ENCODE results near the gene SMARCA4. TPM values are rescaled to one million over a fixed set of nuclear protein-coding genes. Genes with fewer than 3 reads are reported as not detected.

Gene SMARCA4
- total RNA-seq, 1 donor from 2014 or later = 177 TPM

GRCh38 chr19:11044431-11044830 lies 83.6 kb downstream of the SMARCA4 start:
- H3K36me3 Mint-ChIP-seq (ENCODE audit: low read depth) = peaks cover 30% of the 10 kb centered on the region

DNA sequence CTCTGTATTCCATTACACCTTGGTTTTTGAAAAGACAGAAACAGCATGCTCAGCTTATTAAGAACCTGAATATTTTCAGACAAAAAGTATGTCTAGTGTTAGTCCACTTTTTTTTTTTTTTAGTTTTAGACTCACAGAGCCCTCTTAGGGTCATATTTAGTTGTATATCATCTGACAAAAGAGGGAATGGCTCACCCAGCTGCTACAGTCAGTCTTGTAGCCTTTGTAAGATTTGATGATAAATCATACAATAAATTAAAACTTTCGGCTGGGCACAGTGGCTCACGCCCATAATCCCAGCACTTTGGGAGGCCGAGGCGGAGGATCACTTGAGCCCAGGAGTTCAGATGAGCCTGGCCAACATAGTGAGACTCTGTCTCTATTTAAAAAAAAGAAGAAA lies 84.7 kb downstream of the SMARCA4 start:
- Mint-ChIP-seq H3K27ac (no peak overlapping the region), H3K36me3 (ENCODE audit: low read depth) (peaks cover 33% of the 10 kb centered on the region), H3K9me3 (no peaks in the 10 kb centered on the region), H3K27me3 (ENCODE audit: insufficient read depth) (no peaks in the 10 kb centered on the region), H3K4me3 (no peak overlapping the region), H3K4me1 (ENCODE audit: low read depth) (peaks cover 15% of the 10 kb centered on the region)
- intact Hi-C loops (cut with micrococcal nuclease) = no loop called here
- no peak for DNase-seq (ENCODE audit: low spot score)

More at GRCh38 chr19:11044431-11044830, 83.6 kb downstream of the SMARCA4 start:
- no peak overlapping the region for H3K4me3 Mint-ChIP-seq
- H3K27ac Mint-ChIP-seq = no peak overlapping the region
- no peaks in the 10 kb centered on the region for H3K27me3 Mint-ChIP-seq (ENCODE audit: insufficient read depth)
- no peak for DNase-seq (ENCODE audit: low spot score)
- intact Hi-C loops (cut with micrococcal nuclease) = no loop called here
- H3K9me3 Mint-ChIP-seq = no peaks in the 10 kb centered on the region
- H3K4me1 Mint-ChIP-seq (ENCODE audit: low read depth) = peaks cover 13% of the 10 kb centered on the region

DNA sequence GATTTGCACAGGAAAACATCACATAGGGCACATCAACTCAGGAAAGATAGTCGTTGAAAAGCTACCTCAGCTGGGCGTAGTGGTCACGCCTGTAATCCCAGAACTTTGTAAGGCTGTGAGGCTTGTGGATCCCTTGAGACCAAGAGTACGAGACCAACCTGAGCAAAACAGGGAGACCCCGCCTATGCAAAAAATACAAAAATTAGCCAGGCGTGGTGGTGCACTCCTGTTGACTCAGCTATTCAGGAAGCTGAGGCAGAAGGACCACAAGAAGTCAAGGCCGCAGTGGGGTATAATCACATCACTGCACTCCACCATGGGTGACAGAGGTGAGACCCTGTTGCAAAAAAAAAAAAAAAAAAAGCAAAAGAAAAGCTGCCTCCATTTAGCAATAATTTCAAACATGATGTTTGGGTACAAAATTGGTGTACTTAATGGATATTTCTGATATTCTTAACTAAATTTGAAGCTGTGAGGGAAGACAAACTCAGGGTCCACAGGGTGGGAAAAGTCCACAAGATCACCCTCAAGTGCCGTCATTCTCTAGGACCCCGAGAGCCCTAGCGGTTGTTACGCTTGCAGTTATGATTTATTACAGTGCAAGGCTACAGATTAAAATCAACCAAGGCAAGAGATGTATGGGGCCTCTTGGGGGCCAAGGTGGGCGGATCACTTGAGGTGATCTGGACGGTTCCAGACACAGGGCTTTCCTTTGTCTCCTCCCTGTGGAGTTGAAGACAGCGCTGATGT lies 86.0 kb downstream of the SMARCA4 start:
- Mint-ChIP-seq H3K36me3 (ENCODE audit: low read depth) (peaks cover 30% of the 10 kb centered on the region), H3K9me3 (no peaks in the 10 kb centered on the region), H3K27ac (no peak overlapping the region), H3K27me3 (ENCODE audit: insufficient read depth) (no peaks in the 10 kb centered on the region), H3K4me1 (ENCODE audit: low read depth) (peaks cover 15% of the 10 kb centered on the region), H3K4me3 (no peak overlapping the region)
- no peak for DNase-seq (ENCODE audit: low spot score)
- intact Hi-C loops (cut with micrococcal nuclease) = no loop called here

DNA sequence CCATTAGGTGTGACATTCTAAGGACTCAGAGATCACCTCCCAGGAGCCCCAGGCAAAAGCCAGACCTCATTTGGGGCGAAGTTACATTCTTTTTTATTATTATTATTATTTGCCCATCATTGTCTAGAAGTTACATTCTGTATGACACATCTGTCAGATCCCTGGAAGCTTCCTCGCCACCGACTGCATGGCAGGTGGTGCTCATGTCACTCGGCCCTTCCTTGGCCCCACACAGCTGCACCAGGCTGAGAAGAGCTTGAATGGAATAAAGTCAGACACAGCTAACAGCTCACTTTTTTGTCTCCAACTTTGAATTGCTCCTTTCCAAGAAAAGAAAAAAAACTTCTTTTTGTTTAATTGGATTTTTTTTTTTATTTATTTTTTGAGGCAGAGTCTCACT lies 87.0 kb downstream of the SMARCA4 start:
- Mint-ChIP-seq H3K36me3 (ENCODE audit: low read depth) (peaks cover 22% of the 10 kb centered on the region), H3K4me3 (no peak overlapping the region), H3K4me1 (ENCODE audit: low read depth) (peaks cover 15% of the 10 kb centered on the region), H3K27me3 (ENCODE audit: insufficient read depth) (no peaks in the 10 kb centered on the region), H3K9me3 (no peaks in the 10 kb centered on the region), H3K27ac (no peak overlapping the region)
- intact Hi-C loops (cut with micrococcal nuclease) = no loop called here
- no peak for DNase-seq (ENCODE audit: low spot score)

- intact Hi-C loops (cut with micrococcal nuclease) = no loop called here
- DNase-seq (ENCODE audit: low spot score) = no peak
- Mint-ChIP-seq H3K9me3 (no peaks in the 10 kb centered on the region), H3K27me3 (ENCODE audit: insufficient read depth) (no peaks in the 10 kb centered on the region), H3K27ac (no peak overlapping the region), H3K4me3 (no peak overlapping the region), H3K36me3 (ENCODE audit: low read depth) (peaks cover 19% of the 10 kb centered on the region), H3K4me1 (ENCODE audit: low read depth) (peaks cover 15% of the 10 kb centered on the region)
These were observed 89.7 kb downstream of the SMARCA4 start for GRCh38 chr19:11050323-11051114.

- Mint-ChIP-seq H3K9me3 (no peaks in the 10 kb centered on the region), H3K4me1 (ENCODE audit: low read depth) (peaks cover 8% of the 10 kb centered on the region)
- intact Hi-C loops (cut with micrococcal nuclease) = no loop called here
These were observed 93.0 kb downstream of the SMARCA4 start for GRCh38 chr19:11053817-11054195.

DNA sequence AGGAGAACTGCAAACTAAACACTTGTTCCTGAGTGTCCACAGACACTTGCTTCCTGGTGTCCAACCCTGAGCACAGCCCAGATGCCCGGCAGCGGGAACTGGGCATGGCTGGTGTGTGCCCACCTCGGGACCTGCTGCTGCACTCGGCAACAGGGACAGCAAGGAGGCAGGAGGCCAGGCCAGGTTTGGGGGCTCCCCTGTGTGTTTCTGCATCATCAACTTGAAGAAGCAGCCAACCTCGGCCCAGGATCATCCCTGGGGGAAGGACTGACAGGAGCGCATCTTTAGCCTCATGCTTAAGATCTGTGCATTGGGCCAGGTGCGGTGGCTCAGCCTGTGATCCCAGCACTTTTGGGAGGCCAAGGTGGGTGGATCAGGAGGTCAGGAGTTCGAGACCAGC lies 93.4 kb downstream of the SMARCA4 start:
- H3K4me3 Mint-ChIP-seq = no peak overlapping the region
- intact Hi-C loops (cut with micrococcal nuclease) = no loop called here
- H3K4me1 Mint-ChIP-seq (ENCODE audit: low read depth) = peaks cover 4% of the 10 kb centered on the region
- no peaks in the 10 kb centered on the region for H3K27me3 Mint-ChIP-seq (ENCODE audit: insufficient read depth)
- peaks cover 7% of the 10 kb centered on the region for H3K36me3 Mint-ChIP-seq (ENCODE audit: low read depth)
- DNase-seq (ENCODE audit: low spot score) = no peak
- no peak overlapping the region for H3K27ac Mint-ChIP-seq
- no peaks in the 10 kb centered on the region for H3K9me3 Mint-ChIP-seq

More at GRCh38 chr19:11053817-11054195, 93.0 kb downstream of the SMARCA4 start:
- Mint-ChIP-seq H3K36me3 (ENCODE audit: low read depth) (peaks cover 6% of the 10 kb centered on the region), H3K4me3 (no peak overlapping the region), H3K27me3 (ENCODE audit: insufficient read depth) (no peaks in the 10 kb centered on the region), H3K27ac (no peak overlapping the region)
- DNase-seq (ENCODE audit: low spot score) = no peak

- Mint-ChIP-seq H3K4me1 (ENCODE audit: low read depth) (no peaks in the 10 kb centered on the region), H3K36me3 (ENCODE audit: low read depth) (peaks cover 8% of the 10 kb centered on the region), H3K4me3 (no peak overlapping the region), H3K27ac (no peak overlapping the region), H3K27me3 (ENCODE audit: insufficient read depth) (no peaks in the 10 kb centered on the region), H3K9me3 (no peaks in the 10 kb centered on the region)
- DNase-seq (ENCODE audit: low spot score) = no peak
- intact Hi-C loops (cut with micrococcal nuclease) = no loop called here
These were observed 93.8 kb downstream of the SMARCA4 start for GRCh38 chr19:11054628-11055027.

GRCh38 chr19:11058246-11059030 lies 97.6 kb downstream of the SMARCA4 start:
- H3K27me3 Mint-ChIP-seq (ENCODE audit: insufficient read depth) = no peaks in the 10 kb centered on the region
- H3K4me1 Mint-ChIP-seq (ENCODE audit: low read depth) = no peaks in the 10 kb centered on the region
- peaks cover 6% of the 10 kb centered on the region for H3K36me3 Mint-ChIP-seq (ENCODE audit: low read depth)
- DNase-seq (ENCODE audit: low spot score) = no peak
- no peak overlapping the region for H3K4me3 Mint-ChIP-seq
- intact Hi-C loops (cut with micrococcal nuclease) = no loop called here
- H3K27ac Mint-ChIP-seq = no peak overlapping the region
- H3K9me3 Mint-ChIP-seq = no peaks in the 10 kb centered on the region

DNA sequence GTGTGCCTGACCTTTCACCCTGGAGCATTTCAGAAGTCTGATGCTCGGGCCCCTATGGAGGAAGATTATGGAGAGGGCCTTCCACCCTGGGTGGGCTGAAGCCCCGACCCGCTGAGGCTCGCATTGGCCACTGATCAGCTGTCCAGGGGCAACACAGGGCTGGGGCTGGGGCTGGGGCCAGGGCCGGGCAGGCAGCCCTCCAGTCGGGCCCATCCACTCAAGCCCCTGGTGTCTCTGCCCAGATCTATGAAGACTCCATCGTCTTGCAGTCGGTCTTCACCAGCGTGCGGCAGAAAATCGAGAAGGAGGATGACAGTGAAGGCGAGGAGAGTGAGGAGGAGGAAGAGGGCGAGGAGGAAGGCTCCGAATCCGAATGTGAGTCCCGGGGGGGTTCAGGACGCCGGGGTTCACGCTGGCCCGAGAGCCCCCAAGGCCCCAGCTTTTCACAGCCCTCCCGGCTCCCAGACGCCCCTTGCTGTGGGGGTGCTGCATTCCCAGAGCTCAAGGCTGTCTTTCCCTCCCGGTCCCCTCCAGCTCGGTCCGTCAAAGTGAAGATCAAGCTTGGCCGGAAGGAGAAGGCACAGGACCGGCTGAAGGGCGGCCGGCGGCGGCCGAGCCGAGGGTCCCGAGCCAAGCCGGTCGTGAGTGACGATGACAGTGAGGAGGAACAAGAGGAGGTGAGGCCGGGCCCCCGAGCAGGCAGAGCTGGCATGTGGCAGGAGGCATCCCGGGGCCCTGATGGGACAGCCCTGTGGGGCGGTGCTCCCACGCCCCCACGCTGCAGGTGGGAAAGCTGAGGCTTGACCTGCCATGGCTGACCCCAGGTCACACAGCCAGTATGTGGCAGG lies 98.9 kb downstream of the SMARCA4 start:
- Mint-ChIP-seq H3K36me3 (ENCODE audit: low read depth) (peaks cover 6% of the 10 kb centered on the region), H3K4me1 (ENCODE audit: low read depth) (no peaks in the 10 kb centered on the region), H3K4me3 (no peak overlapping the region), H3K9me3 (no peaks in the 10 kb centered on the region), H3K27ac (no peak overlapping the region), H3K27me3 (ENCODE audit: insufficient read depth) (no peaks in the 10 kb centered on the region)
- intact Hi-C loops (cut with micrococcal nuclease) = no loop called here
- no peak for DNase-seq (ENCODE audit: low spot score)

DNA sequence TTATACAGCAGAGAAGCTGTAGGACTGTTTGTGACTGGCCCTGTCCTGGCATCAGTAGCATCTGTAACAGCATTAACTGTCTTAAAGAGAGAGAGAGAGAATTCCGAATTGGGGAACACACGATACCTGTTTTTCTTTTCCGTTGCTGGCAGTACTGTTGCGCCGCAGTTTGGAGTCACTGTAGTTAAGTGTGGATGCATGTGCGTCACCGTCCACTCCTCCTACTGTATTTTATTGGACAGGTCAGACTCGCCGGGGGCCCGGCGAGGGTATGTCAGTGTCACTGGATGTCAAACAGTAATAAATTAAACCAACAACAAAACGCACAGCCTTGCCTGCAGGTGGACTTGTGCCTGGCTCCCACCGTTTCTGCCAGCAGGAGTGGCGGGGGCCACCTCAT lies 101.1 kb downstream of the SMARCA4 start:
- Mint-ChIP-seq H3K27ac (no peak overlapping the region), H3K4me3 (no peak overlapping the region), H3K9me3 (no peaks in the 10 kb centered on the region), H3K36me3 (ENCODE audit: low read depth) (peaks cover 15% of the 10 kb centered on the region), H3K27me3 (ENCODE audit: insufficient read depth) (no peaks in the 10 kb centered on the region), H3K4me1 (ENCODE audit: low read depth) (no peaks in the 10 kb centered on the region)
- DNase-seq (ENCODE audit: low spot score) = no peak
- intact Hi-C loops (cut with micrococcal nuclease) = no loop called here

DNA sequence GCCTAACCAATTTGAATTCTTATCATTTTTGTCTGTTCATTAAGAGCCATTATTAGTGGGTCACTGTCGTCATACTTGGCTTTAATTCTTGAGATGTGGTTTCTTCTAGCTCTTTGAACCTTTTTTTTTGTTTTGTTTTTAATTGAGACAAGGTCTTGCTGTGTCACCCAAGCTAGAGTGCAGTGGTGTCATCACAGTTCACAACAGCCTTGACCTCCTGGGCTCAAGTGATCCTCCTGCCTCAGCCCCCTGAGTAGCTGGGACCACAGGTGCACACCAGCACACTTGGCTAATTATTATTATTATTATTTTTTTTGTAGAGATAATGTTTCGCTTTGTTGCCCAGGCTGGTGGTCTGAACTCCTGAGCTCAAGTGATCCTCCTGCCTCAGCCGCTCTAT lies 102.6 kb downstream of the SMARCA4 start:
- intact Hi-C loops (cut with micrococcal nuclease) = no loop called here
- H3K4me3 Mint-ChIP-seq = no peak overlapping the region
- no peaks in the 10 kb centered on the region for H3K27me3 Mint-ChIP-seq (ENCODE audit: insufficient read depth)
- no peaks in the 10 kb centered on the region for H3K9me3 Mint-ChIP-seq
- H3K4me1 Mint-ChIP-seq (ENCODE audit: low read depth) = no peaks in the 10 kb centered on the region
- no peak overlapping the region for H3K27ac Mint-ChIP-seq
- peaks cover 19% of the 10 kb centered on the region for H3K36me3 Mint-ChIP-seq (ENCODE audit: low read depth)
- no peak for DNase-seq (ENCODE audit: low spot score)
